OCI-LY7 (cell line): ENCODE measurements around the gene SORCS3. TPM values are rescaled to one million over a fixed set of nuclear protein-coding genes. Genes with fewer than 3 reads are reported as not detected.

ENCODE experiments used
- BruUV-seq: library from RNA; stranded (reverse); fragments of 400-500 nt; replicated peaks from 2 replicates; lab custom pipeline; 2021; lab: Mats Ljungman, UMichigan
- CTCF ChIA-PET: fragments of 300-600 bp; sonication (Branson Sonifier 250); formaldehyde crosslinking; loops from one replicate; lab custom pipeline; 2022; ENCODE audit warnings: antibody characterized with exemption; ENCODE audit not compliant: unreplicated experiment; lab: Charles Lee
- POLR2A ChIA-PET: fragments of 300-600 bp; sonication (Branson Sonifier 250); formaldehyde crosslinking; loops from one replicate; lab custom pipeline; 2022; ENCODE audit warnings: antibody characterized with exemption; lab: Charles Lee
- DNase-seq: peaks from one replicate; pipeline ENCODE4 v3.0.0-alpha.2; 2015; ENCODE audit warnings: low spot score
- H2AFZ ChIP-seq: fragments of 200-600 bp; sonication (generic), shearing (Covaris generic); 2 replicates; pipeline ENCODE4 v1.6.1; 2014; ENCODE audit warnings: mild to moderate bottlenecking, antibody characterized with exemption, low read length, moderate library complexity
- H3K27ac ChIP-seq: fragments of 200-600 bp; sonication (generic); 2 replicates; pipeline ENCODE4 v1.5.1; 2014; ENCODE audit warnings: mixed run types, low read depth, mild to moderate bottlenecking, moderate library complexity, low read length, inconsistent platforms; ENCODE audit not compliant: poor library complexity, severe bottlenecking
- H3K36me3 ChIP-seq: fragments of 200-600 bp; sonication (generic); 2 replicates; pipeline ENCODE4 v1.6.1; 2014; ENCODE audit warnings: mild to moderate bottlenecking, antibody characterized with exemption, low read length, moderate library complexity, mixed read lengths; ENCODE audit not compliant: insufficient read depth
- H3K4me1 ChIP-seq: fragments of 200-600 bp; sonication (generic); 2 replicates; pipeline ENCODE4 v1.5.1; 2014; ENCODE audit warnings: mild to moderate bottlenecking, low read length; ENCODE audit not compliant: insufficient read depth, poor library complexity, severe bottlenecking
- H3K4me2 ChIP-seq: fragments of 200-600 bp; sonication (generic); 2 replicates; pipeline ENCODE4 v1.6.1; 2014; ENCODE audit warnings: mild to moderate bottlenecking, low read length
- H3K4me3 ChIP-seq: fragments of 200-600 bp; sonication (generic); 2 replicates; pipeline ENCODE4 v1.5.1; 2014; ENCODE audit warnings: mild to moderate bottlenecking, low read depth, low read length; ENCODE audit not compliant: poor library complexity, severe bottlenecking
- H3K79me2 ChIP-seq: fragments of 200-600 bp; sonication (generic); 2 replicates; pipeline ENCODE4 v1.6.1; 2016; ENCODE audit warnings: low read depth, mild to moderate bottlenecking, low read length, moderate library complexity, mixed read lengths; ENCODE audit not compliant: insufficient read depth
- H3K9me2 ChIP-seq: fragments of 200-600 bp; sonication (generic); 2 replicates; pipeline ENCODE4 v1.6.1; 2016; ENCODE audit warnings: mild to moderate bottlenecking, low read length, mixed read lengths; ENCODE audit not compliant: insufficient read depth
- H3K9me3 ChIP-seq: fragments of 200-600 bp; sonication (generic); 2 replicates; pipeline ENCODE4 v1.6.1; 2014; ENCODE audit warnings: mild to moderate bottlenecking, mixed run types, low read length, mixed read lengths
- H4K20me1 ChIP-seq: fragments of 200-600 bp; sonication (generic); 2 replicates; pipeline ENCODE4 v1.6.1; 2014; ENCODE audit warnings: mild to moderate bottlenecking, antibody characterized with exemption, low read length, moderate library complexity, mixed read lengths; ENCODE audit not compliant: insufficient read depth
- CTCF ChIP-seq: fragments of 200-600 bp; sonication (generic); conservative IDR thresholded peaks from 2 replicates; pipeline ENCODE4 v1.5.1; 2014; ENCODE audit warnings: mild to moderate bottlenecking, antibody characterized with exemption, low read length, moderate library complexity, mixed read lengths
- EZH2phosphoT487 ChIP-seq: fragments of 200-600 bp; sonication (generic); IDR thresholded peaks from 2 replicates; pipeline ENCODE4 v1.6.1; 2018; ENCODE audit warnings: low read depth, borderline replicate concordance, mild to moderate bottlenecking, mixed run types, antibody characterized with exemption, low read length, moderate library complexity, mixed read lengths
- intact Hi-C: fragments of 100-400 bp; cut with micrococcal nuclease; formaldehyde crosslinking; loops from one replicate; pipeline ENCODE4 v1.10.0; 2022; ENCODE audit not compliant: unreplicated experiment
- total RNA-seq, 2 experiments: library from RNA; depleted of rRNA in 1 of 2; stranded (reverse); fragments of >200 nt in 1 of 2; shearing (Covaris generic) in 1 of 2; gene quantifications; 2 replicates each; pipeline ENCODE4 v1.2.3, GENCODE V29; 2014 to 2022

SORCS3 gene
- total RNA-seq, 2 experiments from 2014 or later, result not detected

DNA sequence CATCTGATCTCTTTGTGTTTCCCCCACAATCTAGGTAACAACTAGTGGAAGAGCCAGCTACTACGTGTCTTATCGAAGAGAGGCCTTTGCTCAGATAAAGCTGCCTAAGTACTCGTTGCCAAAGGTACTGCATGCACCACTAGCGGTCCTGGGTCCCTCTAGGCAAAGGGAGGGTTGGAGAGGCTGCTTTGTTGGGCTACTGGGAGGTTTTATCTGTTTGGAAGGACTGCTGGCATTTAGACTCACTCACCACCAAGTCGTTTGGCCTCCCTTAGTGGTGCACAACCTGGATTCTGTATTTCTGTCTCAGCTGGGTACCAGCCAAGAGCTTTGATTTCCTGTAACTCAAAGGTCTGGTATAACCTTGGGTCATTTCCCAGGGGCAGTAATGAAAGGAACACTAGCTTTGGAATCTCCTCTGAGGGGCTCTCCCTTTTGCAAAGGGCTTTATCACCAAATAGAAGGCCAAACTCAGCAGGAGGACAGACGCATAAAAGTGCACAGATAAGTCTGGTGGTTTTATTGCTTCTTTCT lies 498.3 kb downstream of the SORCS3 start:
- intact Hi-C loops, result no loop called here
- no peak overlapping the region for H3K27ac ChIP-seq
- H3K4me1 ChIP-seq, result no peaks in the 10 kb centered on the region
- no peaks in the 10 kb centered on the region for H3K9me3 ChIP-seq
- CTCF ChIA-PET, result no interaction called here
- no peaks in the 10 kb centered on the region for H3K9me2 ChIP-seq
- no peak overlapping the region for H3K4me2 ChIP-seq
- TF ChIP-seq EZH2phosphoT487, result no peak
- TF ChIP-seq CTCF, result no peak
- POLR2A ChIA-PET, result no interaction called here
- no peak overlapping the region for H2AFZ ChIP-seq
- H4K20me1 ChIP-seq, result no peaks in the 10 kb centered on the region
- H3K79me2 ChIP-seq, result no peaks in the 10 kb centered on the region
- no peak overlapping the region for H3K4me3 ChIP-seq
- no TSS peak for BruUV-seq
- no peaks in the 10 kb centered on the region for H3K36me3 ChIP-seq
- DNase-seq, result no peak

- no TSS peak for BruUV-seq
- H3K4me1 ChIP-seq, result no peaks in the 10 kb centered on the region
Measured at GRCh38 chr10:105140600-105140999, 499.5 kb downstream of the SORCS3 start.

More at GRCh38 chr10:105140600-105140999, 499.5 kb downstream of the SORCS3 start:
- Histone ChIP-seq H4K20me1 (no peaks in the 10 kb centered on the region), H3K27ac (no peak overlapping the region), H3K9me2 (no peaks in the 10 kb centered on the region), H3K79me2 (no peaks in the 10 kb centered on the region), H2AFZ (no peak overlapping the region), H3K4me2 (no peak overlapping the region), H3K4me3 (no peak overlapping the region), H3K9me3 (no peaks in the 10 kb centered on the region), H3K36me3 (no peaks in the 10 kb centered on the region)
- intact Hi-C loops, result no loop called here
- no peak for DNase-seq
- TF ChIP-seq EZH2phosphoT487 (no peak), CTCF (no peak)
- CTCF ChIA-PET, result no interaction called here
- POLR2A ChIA-PET, result interaction anchor here (0.6 to 1.7 kb wide), 2 partner anchors 15 to 49 kb away, joined by 3 read pairs; no protein-coding TSS in a partner anchor
